Naive thymus-derived CD4-positive, alpha-beta T cell (primary cell): ENCODE measurements around the gene SLCO3A1. TPM values are rescaled to one million over a fixed set of nuclear protein-coding genes. Genes with fewer than 3 reads are reported as not detected.
A peak's percentile ranks its signal among the peaks of the same experiment; 100 is the strongest.

Source experiments
- ATAC-seq: fragments of 150-1000 bp; cut with Tn5 transposase; 2 replicates; pipeline ENCODE4 v1.10.0; 2021; ENCODE audit warnings: mild to moderate bottlenecking, moderate library complexity
- CTCF ChIA-PET: fragments of 350-600 bp; sonication (Branson Sonifier 250); formaldehyde crosslinking; loops from one replicate; lab custom pipeline; 2021; ENCODE audit warnings: antibody characterized with exemption; lab: Charles Lee
- POLR2A ChIA-PET: fragments of 350-600 bp; sonication (Branson Sonifier 250); formaldehyde crosslinking; loops from one replicate; lab custom pipeline; 2021; ENCODE audit warnings: antibody characterized with exemption, inconsistent platforms; lab: Charles Lee
- DNase-seq, 9 donors: peaks; one replicate each; pipeline versions ENCODE4 v3.0.0 to v3.0.0-alpha.2; 2020 to 2022; ENCODE audit warnings: mixed read lengths in 1 of 9
- H3K27ac ChIP-seq: one replicate; pipeline ENCODE4 v1.7.0; 2013; ENCODE audit warnings: mild to moderate bottlenecking, low read depth, low read length, moderate library complexity
- H3K27me3 ChIP-seq, 2 donors: one replicate each; pipeline ENCODE4 v1.7.0; 2013; ENCODE audit warnings: low read length in 2 of 2, mild to moderate bottlenecking in 2 of 2, moderate library complexity in 2 of 2; ENCODE audit not compliant: control insufficient read depth in 2 of 2, insufficient read depth in 2 of 2
- H3K36me3 ChIP-seq, 3 experiments: 1 replicate in 2 of 3; 2 replicates in 1 of 3; pipeline ENCODE4 v1.7.0; 2013; ENCODE audit warnings: low read length in 3 of 3, mild to moderate bottlenecking in 3 of 3, moderate library complexity in 1 of 3; ENCODE audit not compliant: insufficient read depth in 3 of 3, control insufficient read depth in 2 of 3
- H3K4me1 ChIP-seq, 2 donors: one replicate each; pipeline ENCODE4 v1.7.0; 2013; ENCODE audit warnings: low read length in 2 of 2, mild to moderate bottlenecking in 2 of 2, moderate library complexity in 1 of 2; ENCODE audit not compliant: control insufficient read depth in 2 of 2, insufficient read depth in 2 of 2
- H3K4me3 ChIP-seq: 2 replicates; pipeline ENCODE4 v1.7.0; 2013; ENCODE audit warnings: mild to moderate bottlenecking, low read length
- H3K9me3 ChIP-seq, 3 experiments: 1 replicate in 2 of 3; 2 replicates in 1 of 3; pipeline ENCODE4 v1.7.0; 2013; ENCODE audit warnings: low read length in 3 of 3; ENCODE audit not compliant: control insufficient read depth in 2 of 3
- H3K27ac Mint-ChIP-seq, 9 donors: one replicate each; pipeline ENCODE4 v1.8.0; 2020 to 2022; ENCODE audit warnings: mixed read lengths in 9 of 9, mild to moderate bottlenecking in 8 of 9, moderate library complexity in 5 of 9, inconsistent platforms in 2 of 9
- H3K27me3 Mint-ChIP-seq, 5 donors: one replicate each; pipeline ENCODE4 v1.8.0; 2021 to 2022; ENCODE audit warnings: mixed read lengths in 5 of 5, mild to moderate bottlenecking in 1 of 5
- H3K36me3 Mint-ChIP-seq, 5 donors: one replicate each; pipeline ENCODE4 v1.8.0; 2020 to 2022; ENCODE audit warnings: mixed read lengths in 5 of 5, mild to moderate bottlenecking in 3 of 5, inconsistent platforms in 1 of 5
- H3K4me1 Mint-ChIP-seq, 7 donors: one replicate each; pipeline ENCODE4 v1.8.0; 2020 to 2022; ENCODE audit warnings: mixed read lengths in 7 of 7, mild to moderate bottlenecking in 3 of 7, inconsistent platforms in 1 of 7
- H3K4me3 Mint-ChIP-seq, 10 donors: one replicate each; pipeline ENCODE4 v1.8.0; 2020 to 2022; ENCODE audit warnings: mild to moderate bottlenecking in 10 of 10, mixed read lengths in 10 of 10, moderate library complexity in 6 of 10, inconsistent platforms in 2 of 10
- H3K9me3 Mint-ChIP-seq, 11 donors: one replicate each; pipeline ENCODE4 v1.8.0; 2020 to 2022; ENCODE audit warnings: mixed read lengths in 11 of 11, mild to moderate bottlenecking in 4 of 11, inconsistent platforms in 1 of 11, moderate library complexity in 1 of 11
- intact Hi-C, 2 donors: fragments of 100-400 bp; cut with micrococcal nuclease; formaldehyde crosslinking; loops; one replicate each; pipeline ENCODE4 v1.15.1; 2023
- polyA plus RNA-seq, 2 donors: library from polyadenylated mRNA; unstranded; fragments of 300-500 nt; fragmentation: Illumina TruSeq; gene quantifications; one replicate each; pipeline ENCODE4 v1.2.3, GENCODE V29; 2021
- total RNA-seq, 6 experiments: library from RNA in 5 of 6; stranded (reverse) in 5 of 6; gene quantifications; 1 replicate in 5 of 6; 2 replicates in 1 of 6; pipeline ENCODE4 v1.2.3 and lab custom pipeline; 2021 to 2026

The SLCO3A1 gene
- total and polyA plus RNA-seq, 7 experiments from 2014 or later, result 15.4 to 69.1 (median 24.3) TPM

DNA sequence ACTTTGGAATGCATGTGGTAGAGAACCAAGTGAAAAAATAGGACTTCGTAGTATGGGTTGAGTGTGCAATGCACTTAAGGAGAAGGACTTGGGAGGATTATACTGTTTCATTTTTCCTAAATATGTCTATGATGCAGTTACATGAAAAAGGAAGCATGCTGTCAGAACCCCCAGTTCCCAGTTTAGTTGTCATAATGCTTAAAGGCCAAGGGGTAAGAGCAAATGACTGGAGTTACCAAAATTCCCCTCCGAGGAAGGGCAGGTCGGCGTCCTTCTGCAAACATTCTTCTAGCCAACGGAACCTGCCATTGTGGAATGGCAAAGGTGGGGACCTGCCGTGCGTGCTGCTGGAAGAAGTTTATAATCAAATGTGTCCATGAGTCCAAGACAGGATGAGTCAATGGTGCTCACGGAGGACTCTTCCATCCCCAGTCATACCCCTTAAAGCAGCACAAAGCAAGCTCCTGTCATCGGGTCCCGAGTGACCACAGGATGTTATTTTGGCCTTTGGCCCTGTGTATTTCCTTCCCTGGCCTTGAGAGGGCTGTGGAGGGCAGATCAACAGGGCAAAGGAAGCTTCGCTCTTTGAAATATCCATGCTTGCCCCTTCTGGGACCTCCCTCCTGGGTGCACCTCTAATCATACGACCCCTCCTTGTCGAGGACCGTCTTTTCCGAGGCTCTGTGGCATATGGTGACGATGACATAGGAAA lies 93.2 kb downstream of the SLCO3A1 start:
- H3K4me1 ChIP-seq, result peaks cover 0 to 11% of the 10 kb centered on the region in 2 donors

DNA sequence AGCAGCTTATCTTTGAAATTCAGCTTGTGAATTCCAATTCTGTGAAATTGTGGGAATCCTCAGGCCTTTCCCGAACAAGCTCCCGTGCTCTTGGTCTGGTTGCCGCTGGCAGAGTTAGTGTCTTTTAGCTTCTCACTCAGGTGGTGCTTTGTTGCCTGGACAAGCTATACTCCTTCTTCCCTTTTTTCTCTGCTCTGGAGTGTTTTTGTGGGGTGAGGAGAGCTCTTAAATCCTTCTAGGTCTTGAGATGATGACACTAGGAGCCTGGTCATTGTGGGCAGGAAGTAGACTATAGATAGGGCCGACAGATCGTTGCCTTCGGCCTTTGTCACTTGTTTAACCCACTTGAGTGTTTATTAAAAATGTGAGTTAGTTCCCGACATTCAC lies 93.8 kb downstream of the SLCO3A1 start:
- H3K27ac ChIP-seq, result no peak overlapping the region
- Mint-ChIP-seq H3K27me3 (peaks cover 0 to 6% (median 0%) of the 10 kb centered on the region in 5 donors), H3K4me1 (peaks cover 21 to 86% (median 68%) of the 10 kb centered on the region in 7 donors), H3K36me3 (peaks cover 0 to 6% (median 0%) of the 10 kb centered on the region in 5 donors), H3K4me3 (peak overlapping the region in 2 of 10 donors; percentile 5 to 32), H3K9me3 (no peaks in the 10 kb centered on the region), H3K27ac (no peak overlapping the region)
- intact Hi-C loops, result loop anchor here in 1 of 2 donors (10.0 kb wide), 2 partner anchors 138 to 642 kb away; no protein-coding TSS in a partner anchor
- DNase-seq, result no peak
- H3K36me3 ChIP-seq, result no peaks in the 10 kb centered on the region
- peaks cover 0 to 7% of the 10 kb centered on the region in 2 donors for H3K4me1 ChIP-seq
- no peaks in the 10 kb centered on the region for H3K9me3 ChIP-seq
- ChIA-PET CTCF (interaction anchor here (1.4 kb wide), 1 partner anchor 241 kb away, joined by 4 read pairs; no protein-coding TSS in a partner anchor), POLR2A (interaction anchor here (0.6 to 0.7 kb wide), 2 partner anchors 21 to 851 kb away, joined by 3 to 6 read pairs; no protein-coding TSS in a partner anchor)
- H3K27me3 ChIP-seq, result no peaks in the 10 kb centered on the region
- ATAC-seq, result peak; percentile 71
- H3K4me3 ChIP-seq, result no peak overlapping the region

More for the DNA sequence above, 93.2 kb downstream of the SLCO3A1 start:
- Mint-ChIP-seq H3K27ac (peak overlapping the region in 1 of 9 donors; percentile 67), H3K27me3 (peaks cover 0 to 6% (median 0%) of the 10 kb centered on the region in 5 donors), H3K9me3 (no peaks in the 10 kb centered on the region), H3K4me1 (peaks cover 21 to 86% (median 64%) of the 10 kb centered on the region in 7 donors), H3K36me3 (peaks cover 0 to 6% (median 0%) of the 10 kb centered on the region in 5 donors), H3K4me3 (peak overlapping the region in 1 of 10 donors; percentile 32)
- ATAC-seq (no peak), DNase-seq (no peak)
- ChIA-PET POLR2A (interaction anchor here (0.6 to 0.7 kb wide), 2 partner anchors 20 to 851 kb away, joined by 3 to 6 read pairs; no protein-coding TSS in a partner anchor), CTCF (interaction anchor here (1.4 kb wide), 1 partner anchor 240 kb away, joined by 4 read pairs; no protein-coding TSS in a partner anchor)
- intact Hi-C loops, result loop anchor here in 1 of 2 donors (10.0 kb wide), 2 partner anchors 138 to 642 kb away; no protein-coding TSS in a partner anchor
- no peak overlapping the region for H3K4me3 ChIP-seq
- H3K36me3 ChIP-seq, result no peaks in the 10 kb centered on the region
- H3K9me3 ChIP-seq, result no peaks in the 10 kb centered on the region
- H3K27me3 ChIP-seq, result no peaks in the 10 kb centered on the region
- H3K27ac ChIP-seq, result no peak overlapping the region

DNA sequence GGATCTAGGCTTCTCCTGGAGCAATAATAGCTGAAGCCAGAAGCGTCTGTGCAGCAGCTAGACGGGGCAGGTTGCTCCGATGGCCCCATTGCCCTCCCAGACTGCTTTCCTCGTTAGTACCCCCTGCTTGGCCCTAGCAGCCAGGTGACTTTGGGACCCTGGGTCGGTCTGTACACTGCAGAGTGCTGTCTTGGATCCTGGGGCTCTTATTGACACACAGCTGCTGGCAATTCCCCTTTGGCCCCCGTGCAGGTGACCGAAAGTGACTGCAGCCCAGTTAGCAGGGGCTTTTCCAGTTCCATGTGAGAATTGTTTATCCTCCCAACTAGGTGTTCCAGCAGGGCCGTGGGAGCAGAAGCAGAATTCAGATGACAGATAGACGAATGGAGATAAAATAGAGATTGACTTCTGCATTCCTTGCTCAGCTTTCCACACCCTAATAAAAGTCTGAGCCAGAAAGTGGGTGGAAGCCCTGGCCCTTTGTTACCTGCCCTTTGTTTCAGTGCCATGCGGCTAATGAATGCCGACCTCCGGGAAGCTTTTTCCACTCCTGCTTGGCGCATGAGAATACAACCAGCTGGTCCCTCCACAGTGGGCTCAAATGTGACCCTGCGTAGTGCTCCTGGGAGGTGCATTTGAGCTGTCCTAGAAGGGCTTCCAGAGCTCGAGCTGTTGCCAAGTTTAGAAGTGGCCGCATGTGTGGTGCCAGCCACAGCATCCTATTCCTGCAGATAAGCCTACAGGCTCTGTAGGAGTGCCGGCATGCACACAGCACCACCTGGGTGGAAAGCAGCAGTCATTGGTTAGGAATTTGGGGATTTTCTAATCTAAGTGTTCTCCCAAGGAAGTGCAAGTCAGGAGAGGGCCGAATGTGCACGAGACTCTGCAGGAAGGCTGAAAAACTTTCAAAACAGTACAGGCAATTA lies 94.4 kb downstream of the SLCO3A1 start:
- H3K27ac ChIP-seq, result no peak overlapping the region
- Mint-ChIP-seq H3K4me1 (peaks cover 19 to 89% (median 70%) of the 10 kb centered on the region in 7 donors), H3K27ac (no peak overlapping the region), H3K27me3 (peaks cover 0 to 6% (median 0%) of the 10 kb centered on the region in 5 donors), H3K4me3 (peak overlapping the region in 1 of 10 donors; percentile 11), H3K9me3 (no peaks in the 10 kb centered on the region), H3K36me3 (peaks cover 0 to 6% (median 0%) of the 10 kb centered on the region in 5 donors)
- H3K27me3 ChIP-seq, result no peaks in the 10 kb centered on the region
- ChIA-PET POLR2A (no interaction called here), CTCF (interaction anchor here (1.4 kb wide), 1 partner anchor 242 kb away, joined by 4 read pairs; no protein-coding TSS in a partner anchor)
- no peaks in the 10 kb centered on the region for H3K36me3 ChIP-seq
- H3K4me1 ChIP-seq, result peaks cover 0 to 6% of the 10 kb centered on the region in 2 donors
- H3K4me3 ChIP-seq, result no peak overlapping the region
- DNase-seq (no peak), ATAC-seq (no peak)
- no peaks in the 10 kb centered on the region for H3K9me3 ChIP-seq
- intact Hi-C loops, result loop anchor here in 1 of 2 donors (10.0 kb wide), 2 partner anchors 137 to 643 kb away; no protein-coding TSS in a partner anchor

DNA sequence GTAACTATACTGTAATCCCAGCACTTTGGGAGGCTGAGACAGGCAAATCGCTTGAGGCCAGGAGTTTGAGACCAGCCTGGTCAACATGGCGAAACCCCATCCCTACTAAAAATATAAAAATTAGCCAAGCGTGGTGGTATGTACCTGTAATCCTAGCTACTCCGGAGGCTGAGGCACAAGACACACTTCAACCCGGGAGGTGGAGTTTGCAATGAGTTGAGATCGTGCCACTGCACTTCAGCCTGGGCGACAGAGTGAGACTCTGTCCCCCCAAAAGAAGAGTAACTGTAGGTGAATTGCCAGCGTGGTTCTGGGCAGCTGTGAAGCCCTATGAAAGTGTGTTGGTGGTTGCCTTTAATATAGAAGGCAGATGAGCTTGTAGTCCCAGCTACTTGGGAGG lies 95.9 kb downstream of the SLCO3A1 start:
- H3K36me3 Mint-ChIP-seq, result peaks cover 0 to 6% (median 0%) of the 10 kb centered on the region in 5 donors
- H3K4me1 Mint-ChIP-seq, result peaks cover 20 to 86% (median 76%) of the 10 kb centered on the region in 7 donors
- ChIA-PET POLR2A (no interaction called here), CTCF (no interaction called here)
- peaks cover 0 to 6% (median 0%) of the 10 kb centered on the region in 5 donors for H3K27me3 Mint-ChIP-seq
- ATAC-seq (no peak), DNase-seq (no peak)
- peak overlapping the region in 1 of 9 donors; percentile 38 for H3K27ac Mint-ChIP-seq
- H3K4me3 ChIP-seq, result no peak overlapping the region
- H3K27ac ChIP-seq, result no peak overlapping the region
- H3K4me1 ChIP-seq, result peaks cover 3 to 16% of the 10 kb centered on the region in 2 donors
- no peaks in the 10 kb centered on the region for H3K9me3 ChIP-seq
- H3K27me3 ChIP-seq, result no peaks in the 10 kb centered on the region
- no peaks in the 10 kb centered on the region for H3K9me3 Mint-ChIP-seq
- H3K4me3 Mint-ChIP-seq, result no peak overlapping the region
- intact Hi-C loops, result loop anchor here in 1 of 2 donors (10.0 kb wide), 2 partner anchors 135 to 645 kb away; no protein-coding TSS in a partner anchor
- no peaks in the 10 kb centered on the region for H3K36me3 ChIP-seq

DNA sequence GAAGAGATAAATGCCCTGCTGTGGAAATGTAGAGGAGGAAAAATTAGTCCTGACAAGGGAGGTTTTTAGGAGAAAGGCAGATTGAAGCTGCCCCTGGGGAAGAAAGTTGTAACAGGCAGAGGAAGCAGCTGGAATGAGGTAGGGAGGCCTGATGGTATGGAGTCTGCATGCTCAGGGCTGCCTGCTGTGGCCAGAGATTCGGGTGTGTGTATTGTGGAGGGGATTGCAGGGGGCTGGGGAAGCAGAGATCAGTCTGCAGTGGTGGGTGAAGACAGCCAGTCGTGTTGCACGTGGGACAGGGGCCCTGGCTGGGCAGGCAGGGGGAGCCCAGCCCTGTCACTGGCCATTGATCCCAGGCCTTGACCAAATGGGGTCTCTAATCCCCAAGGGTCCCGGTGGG lies 96.5 kb downstream of the SLCO3A1 start:
- Mint-ChIP-seq H3K27me3 (peaks cover 0 to 6% (median 0%) of the 10 kb centered on the region in 5 donors), H3K4me3 (peak overlapping the region in 1 of 10 donors; percentile 35), H3K4me1 (peaks cover 24 to 93% (median 80%) of the 10 kb centered on the region in 7 donors), H3K36me3 (peaks cover 0 to 6% (median 0%) of the 10 kb centered on the region in 5 donors), H3K9me3 (no peaks in the 10 kb centered on the region), H3K27ac (peak overlapping the region in 3 of 9 donors; percentile 19 to 38 (median 32))
- CTCF ChIA-PET, result no interaction called here
- Histone ChIP-seq H3K9me3 (no peaks in the 10 kb centered on the region), H3K36me3 (no peaks in the 10 kb centered on the region), H3K4me1 (peaks cover 4 to 16% of the 10 kb centered on the region in 2 donors), H3K27ac (no peak overlapping the region), H3K27me3 (no peaks in the 10 kb centered on the region), H3K4me3 (no peak overlapping the region)
- POLR2A ChIA-PET, result no interaction called here
- ATAC-seq, result no peak
- DNase-seq, result no peak
- intact Hi-C loops, result no loop called here
